MM.1S (cell line): ENCODE results near the gene IL23R.

Experiments
- DNase-seq: peaks from one replicate; pipeline ENCODE4 v3.0.0-alpha.2; 2015
- H2AFZ ChIP-seq: fragments of 300-600 bp; sonication (generic); 2 replicates; pipeline ENCODE4 v1.6.0; 2016; ENCODE audit warnings: antibody characterized with exemption, low read length
- H3F3A ChIP-seq: fragments of 300-600 bp; sonication (generic); 2 replicates; pipeline ENCODE4 v1.6.1; 2016; ENCODE audit warnings: mild to moderate bottlenecking, antibody characterized with exemption, low read length, moderate library complexity, mixed read lengths; ENCODE audit not compliant: insufficient read depth
- H3K27ac ChIP-seq: fragments of 300-600 bp; sonication (generic); 2 replicates; pipeline ENCODE4 v1.5.1; 2016; ENCODE audit warnings: mild to moderate bottlenecking, low read length
- H3K27me3 ChIP-seq: fragments of 300-600 bp; sonication (generic); replicated peaks from 2 replicates; pipeline ENCODE4 v1.6.0; 2016; ENCODE audit warnings: low read length; ENCODE audit not compliant: insufficient read depth
- H3K36me3 ChIP-seq: fragments of 300-600 bp; sonication (generic); replicated peaks from 2 replicates; pipeline ENCODE4 v1.6.1; 2016; ENCODE audit warnings: mild to moderate bottlenecking, low read length, mixed read lengths; ENCODE audit not compliant: insufficient read depth
- H3K4me1 ChIP-seq: fragments of 300-600 bp; sonication (generic); 2 replicates; pipeline ENCODE4 v1.6.1; 2016; ENCODE audit warnings: low read length, mixed read lengths
- H3K4me2 ChIP-seq: fragments of 300-600 bp; sonication (generic); 2 replicates; pipeline ENCODE4 v1.6.0; 2016; ENCODE audit warnings: low read depth, low read length
- H3K4me3 ChIP-seq: fragments of 300-600 bp; sonication (generic); 2 replicates; pipeline ENCODE4 v1.5.1; 2016; ENCODE audit warnings: low read length, mixed read lengths
- H3K79me2 ChIP-seq: fragments of 300-600 bp; sonication (generic); 2 replicates; pipeline ENCODE4 v1.6.1; 2016; ENCODE audit warnings: mixed run types, low read length, mixed read lengths
- H3K9ac ChIP-seq: fragments of 300-600 bp; sonication (generic); 2 replicates; pipeline ENCODE4 v1.6.1; 2016; ENCODE audit warnings: low read length, mixed read lengths
- H3K9me2 ChIP-seq: fragments of 300-600 bp; sonication (generic); replicated peaks from 2 replicates; pipeline ENCODE4 v1.6.1; 2016; ENCODE audit warnings: mild to moderate bottlenecking, low read length, mixed read lengths; ENCODE audit not compliant: insufficient read depth
- H3K9me3 ChIP-seq: fragments of 300-600 bp; sonication (generic); replicated peaks from 2 replicates; pipeline ENCODE4 v1.6.1; 2016; ENCODE audit warnings: mild to moderate bottlenecking, low read length, mixed read lengths; ENCODE audit not compliant: insufficient read depth
- H4K20me1 ChIP-seq: fragments of 300-600 bp; sonication (generic); 2 replicates; pipeline ENCODE4 v1.6.1; 2016; ENCODE audit warnings: mild to moderate bottlenecking, low read length, moderate library complexity, mixed read lengths; ENCODE audit not compliant: insufficient read depth
- EZH2 ChIP-seq: fragments of 300-600 bp; sonication (generic); optimal IDR thresholded peaks from 2 replicates; pipeline ENCODE3; 2017; ENCODE audit warnings: low read depth, mild to moderate bottlenecking, antibody characterized with exemption, low read length, mixed read lengths
- EZH2phosphoT487 ChIP-seq: fragments of 300-600 bp; sonication (generic); IDR thresholded peaks from 2 replicates; pipeline ENCODE4 v1.6.1; 2018; ENCODE audit warnings: antibody characterized with exemption, low read length
- TF ChIP-seq, protein P1 (sequence below): fragments of 300-600 bp; sonication (generic); IDR thresholded peaks from 2 replicates; pipeline ENCODE4 v1.5.1; 2016; ENCODE audit warnings: antibody characterized with exemption, low read length, mixed read lengths

IL23R gene

DNA sequence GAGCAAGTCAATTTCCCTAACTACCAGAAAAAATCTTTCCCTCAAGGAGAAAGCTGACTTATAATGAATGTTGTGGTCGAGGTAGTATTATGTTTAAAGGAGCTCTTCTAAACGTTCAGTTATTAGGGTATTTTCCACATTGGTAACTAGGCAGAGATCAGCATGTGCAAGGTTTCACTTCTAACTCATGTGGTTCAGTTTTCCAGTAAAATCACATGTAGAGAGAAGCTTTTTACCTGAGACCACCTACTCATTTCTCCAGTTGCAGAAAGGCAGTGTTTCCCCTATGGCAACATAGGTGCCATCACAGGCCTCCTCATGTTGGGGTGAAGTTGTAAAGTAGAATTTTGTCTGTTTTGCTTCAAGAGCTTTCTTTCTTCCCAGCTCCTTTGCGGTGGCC lies 23.7 kb downstream of the IL23R start:
- no peaks in the 10 kb centered on the region for H3K9me3 ChIP-seq
- H4K20me1 ChIP-seq: no peaks in the 10 kb centered on the region
- DNase-seq: no peak
- H3K4me3 ChIP-seq: no peak overlapping the region
- no peaks in the 10 kb centered on the region for H3K36me3 ChIP-seq
- H3K27me3 ChIP-seq: no peaks in the 10 kb centered on the region
- no peaks in the 10 kb centered on the region for H3K9me2 ChIP-seq
- H3K27ac ChIP-seq: no peak overlapping the region
- H3K79me2 ChIP-seq: no peaks in the 10 kb centered on the region
- no peak overlapping the region for H3K9ac ChIP-seq
- H3K4me1 ChIP-seq: no peaks in the 10 kb centered on the region
- no peak overlapping the region for H2AFZ ChIP-seq
- H3F3A ChIP-seq: no peaks in the 10 kb centered on the region
- TF ChIP-seq EZH2 (no peak), EZH2phosphoT487 (no peak)
- TF ChIP-seq, protein P1, sequence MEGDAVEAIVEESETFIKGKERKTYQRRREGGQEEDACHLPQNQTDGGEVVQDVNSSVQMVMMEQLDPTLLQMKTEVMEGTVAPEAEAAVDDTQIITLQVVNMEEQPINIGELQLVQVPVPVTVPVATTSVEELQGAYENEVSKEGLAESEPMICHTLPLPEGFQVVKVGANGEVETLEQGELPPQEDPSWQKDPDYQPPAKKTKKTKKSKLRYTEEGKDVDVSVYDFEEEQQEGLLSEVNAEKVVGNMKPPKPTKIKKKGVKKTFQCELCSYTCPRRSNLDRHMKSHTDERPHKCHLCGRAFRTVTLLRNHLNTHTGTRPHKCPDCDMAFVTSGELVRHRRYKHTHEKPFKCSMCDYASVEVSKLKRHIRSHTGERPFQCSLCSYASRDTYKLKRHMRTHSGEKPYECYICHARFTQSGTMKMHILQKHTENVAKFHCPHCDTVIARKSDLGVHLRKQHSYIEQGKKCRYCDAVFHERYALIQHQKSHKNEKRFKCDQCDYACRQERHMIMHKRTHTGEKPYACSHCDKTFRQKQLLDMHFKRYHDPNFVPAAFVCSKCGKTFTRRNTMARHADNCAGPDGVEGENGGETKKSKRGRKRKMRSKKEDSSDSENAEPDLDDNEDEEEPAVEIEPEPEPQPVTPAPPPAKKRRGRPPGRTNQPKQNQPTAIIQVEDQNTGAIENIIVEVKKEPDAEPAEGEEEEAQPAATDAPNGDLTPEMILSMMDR: no peak
- H3K4me2 ChIP-seq: no peak overlapping the region

DNA sequence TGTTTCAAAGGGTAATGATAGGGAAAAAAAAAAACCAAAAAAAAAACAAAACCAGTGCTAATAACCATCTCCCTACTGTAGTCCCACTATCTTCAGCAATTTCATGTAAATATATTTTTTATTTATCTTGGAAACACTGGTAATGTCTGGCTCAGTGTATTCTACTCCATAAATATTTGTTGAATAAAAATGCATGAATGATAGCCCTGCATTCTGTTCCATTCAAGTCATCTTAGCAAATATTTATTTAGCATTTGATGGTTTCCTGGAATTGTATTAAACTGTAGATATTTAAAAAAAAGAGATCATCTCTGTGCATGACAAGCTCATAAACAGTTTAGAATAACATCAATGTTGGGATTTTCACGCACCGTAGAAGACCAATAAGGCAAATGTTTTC lies 24.2 kb downstream of the IL23R start:
- H3K36me3 ChIP-seq: no peaks in the 10 kb centered on the region
- H3F3A ChIP-seq: no peaks in the 10 kb centered on the region
- H3K4me1 ChIP-seq: no peaks in the 10 kb centered on the region
- no peaks in the 10 kb centered on the region for H4K20me1 ChIP-seq
- no peak overlapping the region for H3K4me3 ChIP-seq
- no peak overlapping the region for H2AFZ ChIP-seq
- H3K9me2 ChIP-seq: no peaks in the 10 kb centered on the region
- no peaks in the 10 kb centered on the region for H3K9me3 ChIP-seq
- H3K4me2 ChIP-seq: no peak overlapping the region
- H3K27me3 ChIP-seq: no peaks in the 10 kb centered on the region
- H3K9ac ChIP-seq: no peak overlapping the region
- TF ChIP-seq EZH2phosphoT487 (no peak), EZH2 (no peak)
- TF ChIP-seq, protein P1: no peak
- no peaks in the 10 kb centered on the region for H3K79me2 ChIP-seq
- DNase-seq: no peak
- no peak overlapping the region for H3K27ac ChIP-seq

GRCh38 chr1:67190942-67191341 lies 24.7 kb downstream of the IL23R start:
- H3K27ac ChIP-seq: no peak overlapping the region
- no peaks in the 10 kb centered on the region for H3K9me3 ChIP-seq
- no peak overlapping the region for H3K9ac ChIP-seq
- no peak for DNase-seq
- H3F3A ChIP-seq: no peaks in the 10 kb centered on the region
- H3K4me2 ChIP-seq: no peak overlapping the region
- H3K79me2 ChIP-seq: no peaks in the 10 kb centered on the region
- H3K27me3 ChIP-seq: no peaks in the 10 kb centered on the region
- no peak overlapping the region for H2AFZ ChIP-seq
- H3K36me3 ChIP-seq: no peaks in the 10 kb centered on the region
- TF ChIP-seq EZH2 (no peak), EZH2phosphoT487 (no peak)
- TF ChIP-seq, protein P1: no peak
- H3K4me3 ChIP-seq: no peak overlapping the region
- H4K20me1 ChIP-seq: no peaks in the 10 kb centered on the region
- no peaks in the 10 kb centered on the region for H3K9me2 ChIP-seq
- H3K4me1 ChIP-seq: no peaks in the 10 kb centered on the region
